GM10266 (cell line): Measurements from ENCODE around the gene GNAT2.

Experiments used
- DNase-seq: peaks from one replicate; pipeline ENCODE4 v3.0.0; 2012; ENCODE audit errors: extremely low spot score
- CTCF ChIP-seq: IDR thresholded peaks from 2 replicates; pipeline ENCODE4 v1.5.1; 2012; ENCODE audit warnings: mild to moderate bottlenecking, low read depth; ENCODE audit not compliant: control insufficient read depth, insufficient read depth; ENCODE audit errors: missing control alignments

GNAT2 gene

GRCh38 chr1:109556563-109556962, 62.9 kb downstream of the GNAT2 start:
- TF ChIP-seq CTCF: no peak
- no peak for DNase-seq
